ENCODE measurements around the gene CPS1.
A peak's percentile ranks its signal among the peaks of the same experiment; 100 is the strongest.

CPS1 gene

GRCh38 chr2:210539035-210539434 is 17.4 kb upstream of the CPS1 start:
- DNase-seq (ENCODE audit: low read depth) = no peak

DNA sequence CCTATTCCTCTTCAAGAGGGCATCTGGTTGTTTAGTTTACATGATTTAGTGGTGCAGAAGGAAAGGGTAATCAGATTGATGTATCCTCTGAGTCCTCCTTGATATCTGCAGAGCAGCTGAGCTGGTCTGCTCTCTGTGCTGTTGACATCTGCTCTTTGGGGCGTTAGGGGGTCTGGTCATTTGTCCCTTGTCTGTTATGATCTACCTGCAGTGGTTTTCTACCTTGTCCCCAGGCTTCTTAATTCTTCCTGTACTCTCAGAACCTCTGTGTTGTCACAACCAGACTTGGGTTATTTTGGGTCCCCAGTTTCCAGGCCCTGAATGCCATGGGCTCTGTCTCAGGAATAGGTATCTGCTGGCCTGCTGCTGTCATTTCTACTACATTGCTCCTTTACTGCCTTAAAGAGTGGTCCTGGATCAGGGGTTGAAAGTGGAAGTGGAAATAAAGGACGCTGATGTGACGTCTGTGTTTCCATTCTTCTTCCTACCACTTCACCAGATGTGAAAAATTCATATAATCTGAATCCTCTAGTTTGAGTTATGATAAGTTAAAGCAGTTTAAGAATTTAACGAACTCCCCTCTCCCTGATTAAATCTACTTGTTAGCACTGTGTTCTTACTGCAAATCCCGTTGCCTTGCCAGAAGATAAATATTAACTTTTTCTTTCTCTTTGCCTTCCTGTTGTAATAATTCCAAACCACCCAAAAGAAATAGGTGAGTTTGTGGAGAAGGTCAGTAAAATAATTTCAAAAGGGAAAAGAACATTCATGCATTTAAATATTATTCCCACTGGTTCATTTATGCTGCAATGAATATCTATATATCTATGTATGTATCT is 16.6 kb upstream of the CPS1 start:
- TF ChIP-seq, protein P1, sequence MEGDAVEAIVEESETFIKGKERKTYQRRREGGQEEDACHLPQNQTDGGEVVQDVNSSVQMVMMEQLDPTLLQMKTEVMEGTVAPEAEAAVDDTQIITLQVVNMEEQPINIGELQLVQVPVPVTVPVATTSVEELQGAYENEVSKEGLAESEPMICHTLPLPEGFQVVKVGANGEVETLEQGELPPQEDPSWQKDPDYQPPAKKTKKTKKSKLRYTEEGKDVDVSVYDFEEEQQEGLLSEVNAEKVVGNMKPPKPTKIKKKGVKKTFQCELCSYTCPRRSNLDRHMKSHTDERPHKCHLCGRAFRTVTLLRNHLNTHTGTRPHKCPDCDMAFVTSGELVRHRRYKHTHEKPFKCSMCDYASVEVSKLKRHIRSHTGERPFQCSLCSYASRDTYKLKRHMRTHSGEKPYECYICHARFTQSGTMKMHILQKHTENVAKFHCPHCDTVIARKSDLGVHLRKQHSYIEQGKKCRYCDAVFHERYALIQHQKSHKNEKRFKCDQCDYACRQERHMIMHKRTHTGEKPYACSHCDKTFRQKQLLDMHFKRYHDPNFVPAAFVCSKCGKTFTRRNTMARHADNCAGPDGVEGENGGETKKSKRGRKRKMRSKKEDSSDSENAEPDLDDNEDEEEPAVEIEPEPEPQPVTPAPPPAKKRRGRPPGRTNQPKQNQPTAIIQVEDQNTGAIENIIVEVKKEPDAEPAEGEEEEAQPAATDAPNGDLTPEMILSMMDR (conservative IDR thresholded peaks at IDR 0.05; ENCODE audit: low read depth, low read length) = no peak
- DNase-seq (ENCODE audit: low read depth) = no peak
- H3K4me3 ChIP-seq (ENCODE audit: low read depth, low read length) = no peak overlapping the region

More at GRCh38 chr2:210539035-210539434, 17.4 kb upstream of the CPS1 start:
- TF ChIP-seq, protein P1 (conservative IDR thresholded peaks at IDR 0.05; ENCODE audit: low read depth, low read length) = no peak
- no peak overlapping the region for H3K4me3 ChIP-seq (ENCODE audit: low read depth, low read length)

- TF ChIP-seq, protein P1 (conservative IDR thresholded peaks at IDR 0.05; ENCODE audit: low read depth, low read length) = no peak
- H3K4me3 ChIP-seq (ENCODE audit: low read depth, low read length) = no peak overlapping the region
- no peak for DNase-seq (ENCODE audit: low read depth)
These were observed 15.9 kb upstream of the CPS1 start for GRCh38 chr2:210540471-210540870.

GRCh38 chr2:210540900-210541289 is 15.5 kb upstream of the CPS1 start:
- DNase-seq (ENCODE audit: low read depth) = no peak
- TF ChIP-seq, protein P1 (conservative IDR thresholded peaks at IDR 0.05; ENCODE audit: low read depth, low read length) = no peak
- H3K4me3 ChIP-seq (ENCODE audit: low read depth, low read length) = no peak overlapping the region

DNA sequence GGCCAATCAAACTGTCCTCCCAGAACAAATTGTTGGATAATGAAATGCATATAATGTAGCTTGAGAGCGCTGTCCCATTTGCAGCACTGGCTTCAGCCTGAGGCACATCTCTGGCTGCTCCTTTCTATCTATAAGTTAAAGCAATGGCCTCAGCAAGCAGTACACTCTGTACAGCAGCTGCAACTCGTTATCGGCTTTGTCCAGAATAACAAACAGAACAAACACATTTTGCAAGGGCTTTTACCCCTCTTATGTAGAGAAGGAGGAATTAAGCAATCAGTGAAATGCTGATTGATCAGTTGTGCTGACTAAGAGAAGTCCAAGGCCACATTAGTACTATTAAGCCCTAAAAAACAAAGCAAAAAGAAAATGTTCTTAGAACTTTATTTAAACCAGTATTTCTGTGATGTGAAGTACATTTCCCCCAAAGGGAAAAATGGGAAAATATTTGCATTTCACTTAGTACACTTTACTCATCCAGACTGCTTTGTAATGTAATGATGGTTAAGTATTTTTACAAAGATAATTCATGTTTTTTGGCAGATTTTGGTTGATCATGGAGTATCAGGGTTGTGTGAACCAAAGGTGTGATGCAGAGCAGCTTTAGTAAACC is 15.0 kb upstream of the CPS1 start:
- no peak overlapping the region for H3K4me3 ChIP-seq (ENCODE audit: low read depth, low read length)
- DNase-seq (ENCODE audit: low read depth) = peak; percentile 44
- TF ChIP-seq, protein P1 (conservative IDR thresholded peaks at IDR 0.05; ENCODE audit: low read depth, low read length) = no peak

- DNase-seq (ENCODE audit: low read depth) = no peak
- TF ChIP-seq, protein P1 (conservative IDR thresholded peaks at IDR 0.05; ENCODE audit: low read depth, low read length) = no peak
- H3K4me3 ChIP-seq (ENCODE audit: low read depth, low read length) = no peak overlapping the region
These were observed 12.3 kb upstream of the CPS1 start for GRCh38 chr2:210544007-210544590.
